ENCODE measurements around the gene BMPR1B.

DNA sequence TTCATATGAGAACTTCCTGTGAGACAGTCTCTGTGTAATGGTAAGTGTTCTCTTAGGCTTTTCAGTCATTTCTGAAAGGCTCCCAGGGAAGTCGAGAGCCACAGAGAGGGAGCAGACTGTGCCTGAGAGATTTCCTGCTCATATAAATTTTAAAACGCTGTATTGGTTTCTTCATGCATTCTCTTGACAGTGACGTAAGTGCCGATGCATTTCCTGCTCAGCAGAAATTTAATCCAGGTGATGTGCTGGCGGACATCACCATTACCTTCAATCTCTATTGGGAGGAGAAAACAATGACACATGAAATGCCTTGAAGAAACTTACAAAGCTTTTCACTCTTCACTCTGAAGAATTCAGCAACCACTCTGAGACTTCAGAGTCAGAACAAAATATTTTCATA, 383.6 kb downstream of the BMPR1B start:
- TF ChIP-seq, protein P1, sequence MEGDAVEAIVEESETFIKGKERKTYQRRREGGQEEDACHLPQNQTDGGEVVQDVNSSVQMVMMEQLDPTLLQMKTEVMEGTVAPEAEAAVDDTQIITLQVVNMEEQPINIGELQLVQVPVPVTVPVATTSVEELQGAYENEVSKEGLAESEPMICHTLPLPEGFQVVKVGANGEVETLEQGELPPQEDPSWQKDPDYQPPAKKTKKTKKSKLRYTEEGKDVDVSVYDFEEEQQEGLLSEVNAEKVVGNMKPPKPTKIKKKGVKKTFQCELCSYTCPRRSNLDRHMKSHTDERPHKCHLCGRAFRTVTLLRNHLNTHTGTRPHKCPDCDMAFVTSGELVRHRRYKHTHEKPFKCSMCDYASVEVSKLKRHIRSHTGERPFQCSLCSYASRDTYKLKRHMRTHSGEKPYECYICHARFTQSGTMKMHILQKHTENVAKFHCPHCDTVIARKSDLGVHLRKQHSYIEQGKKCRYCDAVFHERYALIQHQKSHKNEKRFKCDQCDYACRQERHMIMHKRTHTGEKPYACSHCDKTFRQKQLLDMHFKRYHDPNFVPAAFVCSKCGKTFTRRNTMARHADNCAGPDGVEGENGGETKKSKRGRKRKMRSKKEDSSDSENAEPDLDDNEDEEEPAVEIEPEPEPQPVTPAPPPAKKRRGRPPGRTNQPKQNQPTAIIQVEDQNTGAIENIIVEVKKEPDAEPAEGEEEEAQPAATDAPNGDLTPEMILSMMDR (IDR thresholded peaks at IDR 0.05): no peak
- TF ChIP-seq ZFX (IDR thresholded peaks at IDR 0.05; ENCODE audit: borderline replicate concordance): no peak
